HG02884 (cell line): ENCODE data around the gene ZFP82.

Experiments
- ATAC-seq: cut with Tn5 transposase; IDR thresholded peaks from one replicate; pipeline ENCODE4 v1.9.1; 2021; ENCODE audit warnings: mild to moderate bottlenecking, moderate library complexity; ENCODE audit not compliant: unreplicated experiment

Gene ZFP82

GRCh38 chr19:36418287-36419001, at the start of gene ZFP82:
TSS of gene ZFP82 (minus strand) at chr19:36418644. CDS start at chr19:36409789, 8,855 bp downstream.
- no peak for ATAC-seq

GRCh38 chr19:36460046-36460445, 41.6 kb upstream of the ZFP82 start:
- ATAC-seq, result no peak

- ATAC-seq, result no peak
Measured at GRCh38 chr19:36456831-36457230, 38.4 kb upstream of the ZFP82 start.

- ATAC-seq, result no peak
Measured at GRCh38 chr19:36449059-36449670, 30.7 kb upstream of the ZFP82 start.

- ATAC-seq, result no peak
Measured at GRCh38 chr19:36441339-36441738, 22.9 kb upstream of the ZFP82 start.

GRCh38 chr19:36436531-36436930, 18.1 kb upstream of the ZFP82 start:
- ATAC-seq, result no peak

GRCh38 chr19:36423925-36424324, 5.5 kb upstream of the ZFP82 start:
- ATAC-seq, result no peak

- ATAC-seq, result no peak
Measured at GRCh38 chr19:36421749-36422481, 3.5 kb upstream of the ZFP82 start.

GRCh38 chr19:36420961-36421748, 2.7 kb upstream of the ZFP82 start:
- no peak for ATAC-seq

GRCh38 chr19:36417752-36418286, 625 bp downstream of the ZFP82 start:
- no peak for ATAC-seq

- ATAC-seq, result no peak
Measured at GRCh38 chr19:36409841-36410240, 8.6 kb downstream of the ZFP82 start.

GRCh38 chr19:36408101-36408500, 10.3 kb downstream of the ZFP82 start:
- ATAC-seq, result no peak

- no peak for ATAC-seq
Measured at GRCh38 chr19:36404498-36404897, 13.9 kb downstream of the ZFP82 start.

GRCh38 chr19:36401475-36401874, 17.0 kb downstream of the ZFP82 start:
- no peak for ATAC-seq

- ATAC-seq, result no peak
Measured at GRCh38 chr19:36398571-36398970, 19.9 kb downstream of the ZFP82 start.

GRCh38 chr19:36392916-36393673, 25.3 kb downstream of the ZFP82 start:
- ATAC-seq, result no peak

GRCh38 chr19:36379510-36379819, 39.0 kb downstream of the ZFP82 start:
- no peak for ATAC-seq

GRCh38 chr19:36378625-36379509, 39.6 kb downstream of the ZFP82 start, which contains the start of gene ZFP14:
TSS of gene ZFP14 (minus strand) at chr19:36379201. CDS start at chr19:36367892, 11,309 bp downstream.
- peak; percentile 90 for ATAC-seq

GRCh38 chr19:36377541-36378178, 40.8 kb downstream of the ZFP82 start:
- ATAC-seq, result no peak
